Ishikawa (cell line): ENCODE results near the gene DTYMK.

Experiments used
- CEBPB ChIP-seq: IDR thresholded peaks from 2 replicates; pipeline ENCODE4 v1.6.1; 2012
- CREB1 ChIP-seq: IDR thresholded peaks from 2 replicates; pipeline ENCODE4 v1.6.1; 2012; ENCODE audit warnings: low read depth
- EGR1 ChIP-seq: IDR thresholded peaks from 2 replicates; pipeline ENCODE4 v1.6.1; 2012
- EP300 ChIP-seq: IDR thresholded peaks from 2 replicates; pipeline ENCODE4 v1.6.1; 2012; ENCODE audit warnings: borderline replicate concordance
- FOXM1 ChIP-seq: IDR thresholded peaks from 2 replicates; pipeline ENCODE4 v1.6.1; 2012; ENCODE audit warnings: low read depth, borderline replicate concordance
- NFIC ChIP-seq: IDR thresholded peaks from 2 replicates; pipeline ENCODE4 v1.6.1; 2012
- RAD21 ChIP-seq: IDR thresholded peaks from 2 replicates; pipeline ENCODE4 v1.6.1; 2012; ENCODE audit warnings: low read depth
- REST ChIP-seq: IDR thresholded peaks from 2 replicates; pipeline ENCODE4 v1.6.1; 2012; ENCODE audit warnings: low read depth, mild to moderate bottlenecking
- TAF1 ChIP-seq: IDR thresholded peaks from 2 replicates; pipeline ENCODE4 v1.6.1; 2012; ENCODE audit warnings: low read depth, mild to moderate bottlenecking
- TCF12 ChIP-seq: IDR thresholded peaks from 2 replicates; pipeline ENCODE4 v1.6.1; 2012; ENCODE audit warnings: low read depth
- TEAD4 ChIP-seq: IDR thresholded peaks from 2 replicates; pipeline ENCODE4 v1.6.1; 2012
- YY1 ChIP-seq: IDR thresholded peaks from 2 replicates; pipeline ENCODE4 v1.6.1; 2012; ENCODE audit warnings: low read depth
- ZBTB7A ChIP-seq: IDR thresholded peaks from 2 replicates; pipeline ENCODE4 v1.6.1; 2012; ENCODE audit warnings: low read depth
- TF ChIP-seq, protein P1 (sequence below): IDR thresholded peaks from 2 replicates; pipeline ENCODE4 v1.6.1; 2012
- TF ChIP-seq, protein P2 (sequence below): IDR thresholded peaks from 2 replicates; pipeline ENCODE4 v1.6.1; 2012

The DTYMK gene

DNA sequence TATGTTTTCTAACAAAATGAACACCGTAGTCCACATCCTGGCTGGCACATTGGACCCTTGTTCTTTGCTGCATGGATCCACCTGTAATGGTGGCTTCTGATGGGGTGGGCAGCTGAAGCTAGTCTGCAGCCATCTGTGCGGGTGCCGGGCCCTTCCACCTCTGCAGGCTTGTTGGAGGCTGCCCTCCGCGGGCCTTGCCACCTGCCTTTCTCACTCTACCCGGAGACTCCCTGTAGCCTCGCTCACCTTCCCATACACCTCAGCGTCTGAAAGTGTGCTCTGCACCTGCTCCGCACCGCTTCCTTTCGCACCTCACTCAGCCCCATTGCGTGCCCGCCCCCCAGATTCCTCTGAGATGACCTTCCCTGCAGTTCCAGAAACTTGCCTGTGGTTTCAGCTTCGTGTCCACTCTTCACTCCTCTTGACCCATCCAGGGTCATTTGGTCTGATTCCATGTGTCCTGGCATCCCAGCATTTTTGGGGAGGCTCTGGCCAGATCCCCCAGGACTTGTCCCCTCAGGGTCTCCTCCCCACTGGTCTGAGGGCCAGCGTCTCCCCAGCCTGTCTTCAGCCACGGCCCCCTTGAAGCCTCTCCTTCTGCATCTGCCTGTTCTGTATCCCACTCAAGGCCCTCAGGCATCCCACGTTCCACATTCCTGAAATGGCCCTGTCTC is 31.0 kb downstream of the DTYMK start:
- TF ChIP-seq, protein P1, sequence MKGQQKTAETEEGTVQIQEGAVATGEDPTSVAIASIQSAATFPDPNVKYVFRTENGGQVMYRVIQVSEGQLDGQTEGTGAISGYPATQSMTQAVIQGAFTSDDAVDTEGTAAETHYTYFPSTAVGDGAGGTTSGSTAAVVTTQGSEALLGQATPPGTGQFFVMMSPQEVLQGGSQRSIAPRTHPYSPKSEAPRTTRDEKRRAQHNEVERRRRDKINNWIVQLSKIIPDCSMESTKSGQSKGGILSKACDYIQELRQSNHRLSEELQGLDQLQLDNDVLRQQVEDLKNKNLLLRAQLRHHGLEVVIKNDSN = no peak
- 0 out of 2 replicates have a peak, but pooled peaks have one; percentile 22 for TF ChIP-seq TAF1

- no peak for TF ChIP-seq CEBPB
- TF ChIP-seq, protein P2, sequence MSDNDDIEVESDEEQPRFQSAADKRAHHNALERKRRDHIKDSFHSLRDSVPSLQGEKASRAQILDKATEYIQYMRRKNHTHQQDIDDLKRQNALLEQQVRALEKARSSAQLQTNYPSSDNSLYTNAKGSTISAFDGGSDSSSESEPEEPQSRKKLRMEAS = no peak
- no peak for TF ChIP-seq YY1
- no peak for TF ChIP-seq ZBTB7A
- TF ChIP-seq TCF12 = no peak
- TF ChIP-seq TEAD4 = no peak
- TF ChIP-seq EGR1 = no peak
- TF ChIP-seq REST = no peak
- TF ChIP-seq FOXM1 = no peak
- TF ChIP-seq TAF1 = no peak
- TF ChIP-seq, protein P1 = no peak
- no peak for TF ChIP-seq RAD21
- no peak for TF ChIP-seq EP300
- TF ChIP-seq CREB1 = no peak
Observed at GRCh38 chr2:241654551-241654950, 32.1 kb downstream of the DTYMK start.

DNA sequence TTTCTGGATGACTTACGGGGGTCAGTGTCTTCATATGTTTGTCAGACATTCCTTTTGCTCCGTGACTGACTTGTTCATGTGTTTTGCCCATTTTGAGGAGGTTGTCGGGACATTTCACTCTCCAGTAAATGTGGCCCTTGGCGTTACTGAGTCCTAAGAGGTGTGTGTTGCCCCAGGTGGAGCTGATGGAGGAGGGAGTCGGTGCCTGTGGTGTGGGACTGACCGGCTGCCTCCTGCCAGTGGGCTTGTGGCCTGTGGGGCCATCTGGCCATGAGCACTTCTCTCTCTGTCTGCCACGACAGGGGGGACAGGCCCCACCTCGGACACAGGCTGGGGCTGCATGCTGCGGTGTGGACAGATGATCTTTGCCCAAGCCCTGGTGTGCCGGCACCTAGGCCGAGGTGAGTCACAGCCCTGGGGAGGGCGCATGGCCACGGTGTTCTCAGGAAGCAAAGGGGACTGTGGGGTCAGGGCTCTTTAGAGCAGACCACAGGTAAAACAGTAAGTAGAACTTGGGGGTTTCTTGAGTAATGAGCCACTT is 33.3 kb downstream of the DTYMK start:
- TF ChIP-seq TCF12 = no peak
- TF ChIP-seq YY1 = no peak
- TF ChIP-seq EP300 = no peak
- TF ChIP-seq NFIC = no peak
- TF ChIP-seq, protein P1 = no peak
- TF ChIP-seq, protein P2 = no peak
- no peak for TF ChIP-seq CEBPB
- no peak for TF ChIP-seq TEAD4
- TF ChIP-seq REST = no peak
- no peak for TF ChIP-seq CREB1
- TF ChIP-seq TAF1 = no peak
- TF ChIP-seq EGR1 = no peak
- no peak for TF ChIP-seq RAD21
- no peak for TF ChIP-seq FOXM1
- TF ChIP-seq ZBTB7A = no peak

DNA sequence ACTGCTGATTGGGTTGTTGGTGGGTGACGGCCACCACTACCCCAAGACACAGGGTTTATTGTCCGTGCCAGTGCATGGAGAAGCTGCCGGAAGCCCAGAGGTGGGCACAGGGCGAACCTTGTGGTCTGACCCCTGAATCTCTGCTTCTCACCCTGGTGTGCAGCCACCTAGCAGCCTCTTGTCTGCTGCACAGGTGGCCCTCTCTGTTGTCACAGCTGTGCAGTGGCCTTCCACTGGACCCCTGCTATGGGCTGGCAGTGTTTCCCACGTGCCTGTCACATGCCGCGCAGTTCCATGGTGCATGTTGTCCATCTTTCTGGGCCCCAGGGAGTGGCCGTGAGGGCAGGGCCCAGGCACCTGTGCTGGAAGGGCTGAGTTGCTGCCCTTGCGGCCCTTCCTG is 33.9 kb downstream of the DTYMK start:
- TF ChIP-seq EP300 (no peak), TAF1 (no peak), NFIC (no peak), FOXM1 (no peak), RAD21 (no peak), TEAD4 (no peak), YY1 (no peak)

DNA sequence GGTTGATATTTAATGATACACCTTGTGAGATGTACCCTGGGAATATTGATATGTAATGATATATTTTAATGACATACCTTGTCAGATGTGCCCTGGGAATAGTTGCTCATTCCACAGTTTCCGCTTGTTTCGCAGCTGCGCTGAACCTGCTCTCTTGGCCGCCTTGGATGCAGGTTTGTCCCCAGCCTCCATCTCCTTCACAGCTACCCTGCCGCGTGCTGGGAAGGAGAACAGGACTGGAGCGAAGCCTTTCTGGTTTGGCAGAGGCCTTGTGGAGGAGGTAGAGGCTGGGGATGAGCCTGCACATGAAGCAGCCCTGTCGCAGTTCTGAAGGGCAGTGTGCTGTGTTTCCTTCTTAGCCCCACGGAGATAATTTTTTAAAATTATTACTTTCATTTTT is 34.5 kb downstream of the DTYMK start:
- TF ChIP-seq, protein P1 = no peak
- no peak for TF ChIP-seq EP300
